BLaER1 (cell line): Measurements from ENCODE around the gene MMP24OS.

Experiments
- H3K27ac ChIP-seq: shearing (Covaris generic); formaldehyde crosslinking; 2 replicates; pipeline ENCODE4 v1.8.1; 2022
- H3K27me3 ChIP-seq: shearing (Covaris generic); formaldehyde crosslinking; 2 replicates; pipeline ENCODE4 v1.8.1; 2022
- H3K36me3 ChIP-seq: shearing (Covaris generic); formaldehyde crosslinking; 2 replicates; pipeline ENCODE4 v1.8.1; 2022
- H3K4me1 ChIP-seq: shearing (Covaris generic); formaldehyde crosslinking; 2 replicates; pipeline ENCODE4 v1.8.1; 2022
- H3K4me2 ChIP-seq: shearing (Covaris generic); formaldehyde crosslinking; 2 replicates; pipeline ENCODE4 v1.8.1; 2022
- H3K4me3 ChIP-seq: shearing (Covaris generic); formaldehyde crosslinking; 2 replicates; pipeline ENCODE4 v1.8.1; 2022
- H3K9ac ChIP-seq: shearing (Covaris generic); formaldehyde crosslinking; 2 replicates; pipeline ENCODE4 v1.8.1; 2022
- H3K9me3 ChIP-seq: shearing (Covaris generic); formaldehyde crosslinking; 2 replicates; pipeline ENCODE4 v1.8.1; 2022
- H4K20me1 ChIP-seq: shearing (Covaris generic); formaldehyde crosslinking; 2 replicates; pipeline ENCODE4 v1.8.1; 2022
- Cebpa-rat ChIP-seq: shearing (Covaris generic); IDR thresholded peaks from 2 replicates; pipeline ENCODE4 v1.8.1; 2022

Gene MMP24OS

GRCh38 chr20:35299780-35300179, 21.9 kb upstream of the MMP24OS start:
- TF ChIP-seq Cebpa-rat, result no peak
- peaks cover 20% of the 10 kb centered on the region for H3K36me3 ChIP-seq
- no peak overlapping the region for H3K9ac ChIP-seq
- no peaks in the 10 kb centered on the region for H3K9me3 ChIP-seq
- H3K27ac ChIP-seq, result no peak overlapping the region
- H3K4me2 ChIP-seq, result no peak overlapping the region
- no peaks in the 10 kb centered on the region; the same call in 1 of the 2 replicates for H3K27me3 ChIP-seq
- H3K4me1 ChIP-seq, result no peaks in the 10 kb centered on the region
- H4K20me1 ChIP-seq, result no peaks in the 10 kb centered on the region
- H3K4me3 ChIP-seq, result no peak overlapping the region

- TF ChIP-seq Cebpa-rat, result no peak
- Histone ChIP-seq H3K9me3 (no peaks in the 10 kb centered on the region), H3K27ac (no peak overlapping the region), H3K9ac (no peak overlapping the region), H3K36me3 (peaks cover 16% of the 10 kb centered on the region), H3K4me2 (no peak overlapping the region), H4K20me1 (no peaks in the 10 kb centered on the region), H3K4me3 (no peak overlapping the region), H3K4me1 (no peaks in the 10 kb centered on the region), H3K27me3 (no peaks in the 10 kb centered on the region; the same call in 1 of the 2 replicates)
These were observed 20.3 kb upstream of the MMP24OS start for GRCh38 chr20:35298264-35298663.

GRCh38 chr20:35297740-35298139, 19.8 kb upstream of the MMP24OS start:
- no peaks in the 10 kb centered on the region for H3K4me1 ChIP-seq
- no peak overlapping the region for H3K4me3 ChIP-seq
- peaks cover 10% of the 10 kb centered on the region; the same call in 1 of the 2 replicates for H3K36me3 ChIP-seq
- no peaks in the 10 kb centered on the region for H4K20me1 ChIP-seq
- no peak overlapping the region for H3K27ac ChIP-seq
- no peak overlapping the region for H3K9ac ChIP-seq
- H3K9me3 ChIP-seq, result no peaks in the 10 kb centered on the region
- no peak overlapping the region for H3K4me2 ChIP-seq
- no peak for TF ChIP-seq Cebpa-rat
- no peaks in the 10 kb centered on the region; the same call in 1 of the 2 replicates for H3K27me3 ChIP-seq

- Histone ChIP-seq H3K4me3 (no peak overlapping the region), H3K4me2 (no peak overlapping the region), H3K9me3 (no peaks in the 10 kb centered on the region), H3K27ac (no peak overlapping the region), H3K27me3 (no peaks in the 10 kb centered on the region; the same call in 1 of the 2 replicates), H4K20me1 (no peaks in the 10 kb centered on the region), H3K9ac (no peak overlapping the region), H3K36me3 (peaks cover 7% of the 10 kb centered on the region; the same call in 1 of the 2 replicates), H3K4me1 (no peaks in the 10 kb centered on the region)
- no peak for TF ChIP-seq Cebpa-rat
These were observed 19.2 kb upstream of the MMP24OS start for GRCh38 chr20:35297155-35297554.

- Histone ChIP-seq H3K9ac (no peak overlapping the region), H3K27me3 (no peaks in the 10 kb centered on the region; the same call in 1 of the 2 replicates), H3K4me1 (no peaks in the 10 kb centered on the region), H3K4me2 (no peak overlapping the region), H3K27ac (no peak overlapping the region), H3K4me3 (no peak overlapping the region), H3K9me3 (no peaks in the 10 kb centered on the region), H4K20me1 (no peaks in the 10 kb centered on the region), H3K36me3 (no peaks in the 10 kb centered on the region)
- TF ChIP-seq Cebpa-rat, result no peak
These were observed 18.2 kb upstream of the MMP24OS start for GRCh38 chr20:35296101-35296554.

GRCh38 chr20:35295674-35296073, 17.8 kb upstream of the MMP24OS start:
- H3K4me3 ChIP-seq, result no peak overlapping the region
- H3K4me1 ChIP-seq, result no peaks in the 10 kb centered on the region
- H3K9ac ChIP-seq, result no peak overlapping the region
- no peaks in the 10 kb centered on the region for H3K9me3 ChIP-seq
- H4K20me1 ChIP-seq, result no peaks in the 10 kb centered on the region
- no peaks in the 10 kb centered on the region for H3K36me3 ChIP-seq
- no peak overlapping the region for H3K27ac ChIP-seq
- no peak overlapping the region for H3K4me2 ChIP-seq
- TF ChIP-seq Cebpa-rat, result no peak
- H3K27me3 ChIP-seq, result no peaks in the 10 kb centered on the region; the same call in 1 of the 2 replicates

- no peak overlapping the region for H3K4me2 ChIP-seq
- TF ChIP-seq Cebpa-rat, result no peak
- H3K9ac ChIP-seq, result no peak overlapping the region
- H3K9me3 ChIP-seq, result no peaks in the 10 kb centered on the region
- H3K4me1 ChIP-seq, result no peaks in the 10 kb centered on the region
- no peak overlapping the region for H3K4me3 ChIP-seq
- no peaks in the 10 kb centered on the region for H3K36me3 ChIP-seq
- no peak overlapping the region for H3K27ac ChIP-seq
- no peaks in the 10 kb centered on the region for H4K20me1 ChIP-seq
- no peaks in the 10 kb centered on the region; the same call in 1 of the 2 replicates for H3K27me3 ChIP-seq
These were observed 17.1 kb upstream of the MMP24OS start for GRCh38 chr20:35295058-35295457.

- no peaks in the 10 kb centered on the region for H3K36me3 ChIP-seq
- H3K9ac ChIP-seq, result no peak overlapping the region
- no peak overlapping the region for H3K4me3 ChIP-seq
- no peaks in the 10 kb centered on the region for H3K9me3 ChIP-seq
- no peaks in the 10 kb centered on the region for H4K20me1 ChIP-seq
- H3K4me2 ChIP-seq, result no peak overlapping the region
- no peaks in the 10 kb centered on the region; the same call in 1 of the 2 replicates for H3K27me3 ChIP-seq
- H3K4me1 ChIP-seq, result no peaks in the 10 kb centered on the region
- no peak overlapping the region for H3K27ac ChIP-seq
- no peak for TF ChIP-seq Cebpa-rat
These were observed 16.4 kb upstream of the MMP24OS start for GRCh38 chr20:35294293-35294685.

GRCh38 chr20:35293303-35294292, 15.7 kb upstream of the MMP24OS start:
- H4K20me1 ChIP-seq, result no peaks in the 10 kb centered on the region
- no peaks in the 10 kb centered on the region for H3K9me3 ChIP-seq
- no peak overlapping the region for H3K9ac ChIP-seq
- no peaks in the 10 kb centered on the region for H3K36me3 ChIP-seq
- H3K4me2 ChIP-seq, result no peak overlapping the region
- no peaks in the 10 kb centered on the region; the same call in 1 of the 2 replicates for H3K27me3 ChIP-seq
- H3K27ac ChIP-seq, result no peak overlapping the region
- no peak for TF ChIP-seq Cebpa-rat
- no peaks in the 10 kb centered on the region for H3K4me1 ChIP-seq
- H3K4me3 ChIP-seq, result no peak overlapping the region

GRCh38 chr20:35292504-35293285, 14.8 kb upstream of the MMP24OS start:
- no peaks in the 10 kb centered on the region for H3K36me3 ChIP-seq
- no peaks in the 10 kb centered on the region; the same call in 1 of the 2 replicates for H3K27me3 ChIP-seq
- H3K4me1 ChIP-seq, result no peaks in the 10 kb centered on the region
- H3K4me2 ChIP-seq, result no peak overlapping the region
- no peaks in the 10 kb centered on the region for H4K20me1 ChIP-seq
- no peaks in the 10 kb centered on the region for H3K9me3 ChIP-seq
- no peak overlapping the region for H3K27ac ChIP-seq
- no peak overlapping the region for H3K4me3 ChIP-seq
- TF ChIP-seq Cebpa-rat, result no peak
- H3K9ac ChIP-seq, result no peak overlapping the region
